ENCODE measurements around the gene ANKS6.

ANKS6 gene

DNA sequence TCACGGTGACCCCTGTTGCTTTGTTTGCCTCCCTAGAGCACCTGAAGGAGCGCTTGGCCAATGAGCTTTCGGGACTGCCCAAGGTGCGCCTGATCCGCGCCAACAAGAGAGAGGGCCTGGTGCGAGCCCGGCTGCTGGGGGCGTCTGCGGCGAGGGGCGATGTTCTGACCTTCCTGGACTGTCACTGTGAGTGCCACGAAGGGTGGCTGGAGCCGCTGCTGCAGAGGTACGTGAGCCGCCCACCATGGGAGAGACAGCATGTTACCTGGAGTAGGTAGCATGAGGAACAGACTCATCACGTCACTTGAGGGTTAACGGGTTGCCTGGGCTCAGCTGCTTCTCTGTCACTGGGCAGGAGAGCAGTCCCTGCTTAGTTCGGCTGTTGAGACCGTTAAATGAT, 30.4 kb upstream of the ANKS6 start:
- no peaks in the 10 kb centered on the region for H3K4me1 Mint-ChIP-seq (ENCODE audit: low read depth)
- H3K27me3 Mint-ChIP-seq = no peaks in the 10 kb centered on the region
- H3K36me3 Mint-ChIP-seq (ENCODE audit: low read depth) = peaks cover 27% of the 10 kb centered on the region
- no peaks in the 10 kb centered on the region for H3K9me3 Mint-ChIP-seq
- H3K27ac Mint-ChIP-seq = no peak overlapping the region
- no peak overlapping the region for H3K4me3 Mint-ChIP-seq
- DNase-seq = no peak

DNA sequence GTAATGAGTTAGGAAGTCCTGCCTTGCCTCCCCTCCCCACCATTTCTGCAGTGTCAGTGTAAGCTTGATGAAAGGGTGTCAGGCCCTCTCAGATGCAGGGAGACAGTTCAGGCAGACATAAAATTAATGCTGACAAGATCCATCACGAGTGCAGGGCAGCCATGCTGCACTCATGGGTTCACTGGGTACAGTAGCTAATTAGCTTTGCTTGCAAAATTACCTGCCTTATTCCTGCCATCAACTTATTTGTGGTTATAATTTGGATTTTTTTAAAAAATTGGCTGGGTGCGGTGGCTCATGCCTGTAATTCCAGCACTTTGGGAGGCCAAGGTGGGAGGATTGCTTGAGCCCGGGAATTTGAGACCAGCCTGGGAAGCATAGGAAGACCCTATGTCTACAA, 29.1 kb upstream of the ANKS6 start:
- H3K27me3 Mint-ChIP-seq = no peaks in the 10 kb centered on the region
- H3K36me3 Mint-ChIP-seq (ENCODE audit: low read depth) = peaks cover 22% of the 10 kb centered on the region
- no peaks in the 10 kb centered on the region for H3K4me1 Mint-ChIP-seq (ENCODE audit: low read depth)
- H3K27ac Mint-ChIP-seq = no peak overlapping the region
- H3K9me3 Mint-ChIP-seq = no peaks in the 10 kb centered on the region
- DNase-seq = no peak
- no peak overlapping the region for H3K4me3 Mint-ChIP-seq

DNA sequence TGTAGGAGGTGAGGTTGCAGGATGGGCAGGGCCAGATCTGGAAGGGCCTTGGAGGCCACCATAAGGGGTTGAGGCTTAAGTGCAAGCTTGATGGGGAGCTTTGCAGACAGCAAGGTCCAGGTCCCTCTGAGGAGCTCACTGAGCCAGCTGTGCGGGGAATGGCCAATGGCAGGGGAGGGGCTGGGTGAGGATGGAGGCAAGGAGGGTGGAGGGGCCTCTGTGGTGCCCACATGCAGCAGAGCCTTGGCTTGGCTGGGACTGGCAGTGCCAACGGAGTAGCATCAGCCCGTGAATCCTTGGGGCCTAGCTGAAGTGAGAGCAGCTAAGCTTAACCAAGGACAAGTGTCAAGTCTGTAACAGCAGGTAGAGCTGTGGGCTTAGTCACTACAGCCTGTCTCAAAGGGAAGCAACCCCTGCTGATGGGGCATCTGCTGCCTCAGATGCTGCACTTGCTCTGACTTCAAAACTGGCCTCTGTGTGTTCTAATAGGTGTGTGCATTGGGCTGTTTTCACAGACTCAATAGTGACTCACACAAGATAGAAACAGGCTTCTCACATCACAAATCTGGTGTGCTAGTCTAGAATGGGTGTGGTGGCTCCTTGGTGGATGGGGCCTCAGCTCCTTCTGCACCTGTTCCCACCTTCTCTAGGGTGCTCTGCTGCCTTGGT, 27.4 kb upstream of the ANKS6 start:
- Mint-ChIP-seq H3K36me3 (ENCODE audit: low read depth) (peaks cover 19% of the 10 kb centered on the region), H3K4me3 (no peak overlapping the region), H3K27me3 (no peaks in the 10 kb centered on the region), H3K27ac (no peak overlapping the region), H3K4me1 (ENCODE audit: low read depth) (no peaks in the 10 kb centered on the region), H3K9me3 (peaks cover 1% of the 10 kb centered on the region)
- no peak for DNase-seq

DNA sequence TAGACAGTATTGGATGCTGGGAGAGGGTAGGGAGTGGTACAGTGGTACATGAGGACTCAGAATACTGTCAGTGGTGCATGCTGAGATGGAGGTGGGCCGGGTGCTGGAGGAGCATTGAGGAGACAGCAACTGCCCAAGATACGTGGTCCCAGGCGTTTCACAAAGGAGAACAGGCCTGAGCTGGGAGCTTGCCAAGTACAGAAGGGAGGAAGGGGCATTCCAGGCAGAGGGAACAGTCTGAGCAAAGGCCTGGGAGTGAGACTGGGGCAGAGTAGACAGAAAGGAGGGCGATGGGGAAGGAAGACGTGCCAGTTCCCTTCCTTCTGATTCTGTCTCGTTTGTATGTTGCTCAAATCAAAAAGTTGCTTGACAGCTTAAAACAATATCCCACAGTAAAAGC, 26.3 kb upstream of the ANKS6 start:
- Mint-ChIP-seq H3K36me3 (ENCODE audit: low read depth) (peaks cover 17% of the 10 kb centered on the region), H3K27ac (no peak overlapping the region), H3K4me3 (no peak overlapping the region), H3K4me1 (ENCODE audit: low read depth) (no peaks in the 10 kb centered on the region), H3K27me3 (no peaks in the 10 kb centered on the region), H3K9me3 (peaks cover 6% of the 10 kb centered on the region)
- no peak for DNase-seq

DNA sequence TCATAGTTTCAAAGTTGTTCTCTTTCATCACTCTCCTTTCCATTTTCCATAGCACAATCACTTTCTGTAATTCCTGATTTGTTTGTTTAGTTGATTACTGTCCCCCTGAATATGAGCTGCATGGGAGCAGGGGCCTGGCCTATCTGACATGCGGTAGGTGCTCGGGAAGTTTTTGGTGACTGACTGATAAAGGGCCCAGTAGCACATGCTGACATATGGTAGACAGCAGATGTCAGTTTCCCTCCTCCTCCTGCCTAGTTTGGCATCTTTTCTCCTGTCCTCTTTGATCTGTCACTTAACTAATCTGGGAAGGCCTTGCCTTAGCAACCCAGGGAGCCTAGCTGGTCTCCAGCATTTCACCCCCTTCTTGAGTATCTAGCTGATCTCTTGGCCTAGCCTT, 25.5 kb upstream of the ANKS6 start:
- no peak overlapping the region for H3K4me3 Mint-ChIP-seq

DNA sequence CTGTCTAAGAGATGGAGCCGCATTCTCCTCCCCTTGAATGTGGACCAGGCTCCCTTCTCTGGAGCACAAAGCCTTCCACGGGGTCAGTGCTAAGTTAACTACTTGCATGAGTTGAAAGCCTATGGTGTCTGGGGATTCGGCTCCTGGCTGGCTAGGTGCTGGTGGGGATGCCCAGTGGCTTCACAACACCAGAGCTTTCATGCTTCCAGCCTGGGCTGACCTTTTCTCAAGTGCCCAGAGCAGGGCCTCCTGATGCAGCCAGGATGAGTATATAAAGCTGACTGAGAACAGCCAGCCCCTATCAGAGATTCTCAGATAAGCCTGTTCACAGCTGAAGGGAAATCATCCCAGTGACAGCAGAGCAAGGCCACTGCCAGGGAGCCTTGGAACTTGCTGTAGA, 22.9 kb upstream of the ANKS6 start:
- Mint-ChIP-seq H3K4me3 (no peak overlapping the region), H3K36me3 (ENCODE audit: low read depth) (peaks cover 8% of the 10 kb centered on the region), H3K27me3 (no peaks in the 10 kb centered on the region), H3K27ac (no peak overlapping the region), H3K4me1 (ENCODE audit: low read depth) (no peaks in the 10 kb centered on the region), H3K9me3 (peaks cover 6% of the 10 kb centered on the region)
- no peak for DNase-seq

More for the DNA sequence above, 25.5 kb upstream of the ANKS6 start:
- H3K27me3 Mint-ChIP-seq = no peaks in the 10 kb centered on the region
- peaks cover 6% of the 10 kb centered on the region for H3K9me3 Mint-ChIP-seq
- no peak overlapping the region for H3K27ac Mint-ChIP-seq
- H3K4me1 Mint-ChIP-seq (ENCODE audit: low read depth) = no peaks in the 10 kb centered on the region
- DNase-seq = no peak
- H3K36me3 Mint-ChIP-seq (ENCODE audit: low read depth) = peaks cover 10% of the 10 kb centered on the region

DNA sequence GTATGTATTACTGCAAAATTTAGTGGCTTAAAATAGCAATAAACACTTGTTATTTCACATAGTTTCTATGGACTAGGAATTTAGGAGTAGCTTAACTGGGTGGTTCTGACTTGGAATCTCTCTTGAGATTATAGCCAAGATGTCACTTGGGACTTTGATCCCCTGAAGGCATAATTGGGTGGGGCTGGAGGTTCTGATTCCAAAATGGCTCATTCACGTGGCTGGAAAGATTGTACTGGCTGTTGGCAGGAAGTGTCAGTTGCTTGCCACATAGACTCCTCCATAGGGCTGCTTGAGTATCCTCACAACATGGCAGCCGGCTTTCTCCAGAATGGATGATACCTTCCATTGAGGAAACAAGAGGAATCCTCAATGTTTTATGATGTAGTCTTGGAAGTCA, 22.4 kb upstream of the ANKS6 start:
- H3K27me3 Mint-ChIP-seq = no peaks in the 10 kb centered on the region
- H3K4me3 Mint-ChIP-seq = no peak overlapping the region
- no peaks in the 10 kb centered on the region for H3K4me1 Mint-ChIP-seq (ENCODE audit: low read depth)
- no peak for DNase-seq
- no peak overlapping the region for H3K27ac Mint-ChIP-seq
- H3K9me3 Mint-ChIP-seq = peaks cover 6% of the 10 kb centered on the region
- H3K36me3 Mint-ChIP-seq (ENCODE audit: low read depth) = peaks cover 11% of the 10 kb centered on the region

DNA sequence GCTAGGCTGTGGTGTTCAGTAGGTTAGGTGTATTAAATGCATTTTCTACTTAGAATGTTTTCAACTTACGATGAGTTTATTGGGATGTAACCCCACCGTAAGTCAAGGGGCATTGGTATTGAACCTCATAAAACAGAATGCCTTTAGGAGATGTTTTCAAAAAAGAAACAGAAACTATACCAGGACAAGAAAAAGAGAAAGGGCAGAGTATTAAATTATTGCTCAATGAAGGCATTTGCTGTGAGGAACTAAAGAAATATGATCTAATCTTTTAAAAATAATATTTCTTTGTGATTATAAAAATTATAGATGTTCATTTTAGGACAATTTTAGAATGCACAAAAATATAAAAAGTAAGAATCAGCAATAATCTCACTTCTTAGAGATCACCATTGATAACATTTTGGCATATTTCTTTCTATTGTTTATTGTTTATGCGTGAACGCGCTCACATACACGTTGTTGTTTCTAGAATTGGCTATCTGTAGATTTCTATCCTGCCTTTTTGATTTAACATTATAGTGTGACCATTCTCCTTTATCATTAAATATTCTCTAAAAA, 19.1 kb upstream of the ANKS6 start:
- H3K36me3 Mint-ChIP-seq (ENCODE audit: low read depth) = peaks cover 22% of the 10 kb centered on the region
- no peak overlapping the region for H3K27ac Mint-ChIP-seq
- H3K4me3 Mint-ChIP-seq = no peak overlapping the region

DNA sequence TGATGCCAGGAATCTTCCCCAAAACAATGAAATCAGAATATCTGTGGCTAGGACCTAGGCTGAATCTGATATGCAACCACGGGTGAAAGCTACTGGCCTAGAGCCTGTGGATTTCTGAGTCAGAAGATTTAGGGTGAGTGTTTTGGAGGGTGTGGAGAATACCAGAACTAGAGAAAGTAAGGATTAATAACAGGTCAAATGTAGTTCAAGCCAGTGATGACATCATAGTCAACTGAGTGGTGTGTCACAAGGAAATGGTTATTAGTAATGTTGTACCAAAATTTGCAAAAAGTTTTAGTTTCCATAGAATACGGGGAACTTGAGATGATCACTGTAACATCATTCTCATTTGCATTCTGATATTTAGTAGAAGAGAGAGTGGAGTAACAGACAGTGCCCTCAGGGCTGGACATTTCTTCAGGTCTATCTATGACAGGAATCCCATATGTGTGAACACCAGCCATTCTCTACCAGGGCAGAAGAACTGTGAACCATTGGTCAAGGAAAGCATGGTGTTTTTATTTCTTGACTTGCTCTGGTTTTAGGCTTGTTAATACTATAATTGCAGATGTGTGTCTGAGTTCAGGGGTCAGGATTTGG, 14.8 kb upstream of the ANKS6 start:
- no peak for DNase-seq
- Mint-ChIP-seq H3K27me3 (peaks cover 3% of the 10 kb centered on the region), H3K36me3 (ENCODE audit: low read depth) (peaks cover 15% of the 10 kb centered on the region), H3K4me1 (ENCODE audit: low read depth) (peaks cover 40% of the 10 kb centered on the region), H3K9me3 (no peaks in the 10 kb centered on the region), H3K27ac (peak overlapping the region; percentile 32), H3K4me3 (no peak overlapping the region)

More for the DNA sequence above, 19.1 kb upstream of the ANKS6 start:
- DNase-seq = no peak
- peaks cover 11% of the 10 kb centered on the region for H3K4me1 Mint-ChIP-seq (ENCODE audit: low read depth)
- no peaks in the 10 kb centered on the region for H3K27me3 Mint-ChIP-seq
- H3K9me3 Mint-ChIP-seq = peaks cover 6% of the 10 kb centered on the region

DNA sequence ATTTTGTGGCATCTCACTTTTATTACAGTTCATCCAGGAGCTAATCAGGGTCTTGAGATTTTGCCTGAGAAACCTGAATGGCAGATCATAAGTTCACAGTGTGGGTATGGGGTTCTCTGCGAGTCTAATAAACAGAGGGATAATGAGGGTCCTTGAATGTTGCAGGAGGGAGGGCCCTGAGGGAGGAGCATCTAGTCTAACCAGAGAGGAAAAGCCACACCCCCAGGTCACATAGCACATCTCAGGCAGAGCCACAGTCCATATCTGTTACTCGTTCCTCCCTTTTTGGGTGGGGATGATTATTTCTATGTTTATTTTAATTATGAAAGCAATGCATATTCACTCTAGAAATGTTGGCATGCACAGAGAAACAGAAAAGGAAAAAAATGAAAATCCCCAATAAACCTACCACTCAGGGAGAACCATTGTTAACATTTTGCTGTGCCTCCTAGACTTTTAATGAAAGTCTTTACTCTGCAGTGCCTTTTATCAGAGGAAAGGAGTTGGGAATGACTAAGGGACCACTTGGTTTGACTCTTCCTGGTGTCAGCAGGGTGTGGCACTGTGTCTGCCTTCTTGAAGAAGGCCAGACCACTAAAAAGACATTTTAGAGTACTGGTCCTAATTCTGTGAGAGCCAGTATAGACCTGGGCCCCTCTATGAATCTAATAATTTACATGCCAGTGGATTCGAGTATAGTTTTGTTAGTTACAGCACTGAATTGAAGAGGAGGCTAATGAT, 13.9 kb upstream of the ANKS6 start:
- H3K9me3 Mint-ChIP-seq = no peaks in the 10 kb centered on the region
- H3K4me1 Mint-ChIP-seq (ENCODE audit: low read depth) = peaks cover 40% of the 10 kb centered on the region
- H3K27me3 Mint-ChIP-seq = peaks cover 4% of the 10 kb centered on the region
- H3K4me3 Mint-ChIP-seq = no peak overlapping the region
- no peak overlapping the region for H3K27ac Mint-ChIP-seq
- peaks cover 15% of the 10 kb centered on the region for H3K36me3 Mint-ChIP-seq (ENCODE audit: low read depth)
- DNase-seq = no peak

DNA sequence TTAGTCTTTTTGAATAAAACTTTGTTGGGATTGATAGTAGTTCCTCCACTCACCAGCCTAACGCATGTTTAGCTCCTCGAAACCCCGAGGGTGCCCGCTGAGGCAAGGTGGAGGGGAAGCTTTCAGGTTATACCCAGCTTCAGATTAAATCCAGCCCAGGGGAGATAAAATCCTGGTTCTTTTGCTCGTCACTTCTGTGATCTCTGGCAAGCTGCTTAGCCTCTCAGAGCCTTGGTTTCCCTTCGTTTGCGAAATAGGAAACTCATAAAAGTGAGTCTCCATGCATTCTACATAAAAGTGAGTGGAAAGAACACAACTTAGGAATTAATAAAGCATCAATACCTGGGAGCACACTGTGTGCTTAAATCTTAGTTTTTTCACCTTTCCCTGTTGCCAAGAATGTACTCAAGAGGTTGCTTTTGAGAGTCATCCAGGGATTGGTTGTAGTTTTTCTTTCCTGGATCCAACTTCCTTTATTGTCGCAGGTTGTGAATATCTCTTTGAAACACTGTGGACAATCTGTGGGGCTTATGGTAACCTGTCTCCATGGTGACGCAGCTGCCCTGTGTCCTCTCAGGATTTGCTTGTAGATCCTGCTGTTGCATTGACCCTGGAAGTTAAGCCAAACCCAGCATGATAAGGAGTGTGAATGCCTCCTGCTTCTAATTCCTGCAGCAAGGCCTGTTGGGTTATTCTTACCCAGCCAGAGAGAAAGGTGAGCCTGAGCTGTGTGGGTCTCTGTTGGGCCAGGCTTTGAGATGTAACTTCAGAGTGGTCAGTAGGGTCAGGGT, 13.2 kb upstream of the ANKS6 start:
- Mint-ChIP-seq H3K36me3 (ENCODE audit: low read depth) (peaks cover 15% of the 10 kb centered on the region), H3K4me3 (peak overlapping the region; percentile 83), H3K4me1 (ENCODE audit: low read depth) (peaks cover 40% of the 10 kb centered on the region), H3K27ac (no peak overlapping the region), H3K9me3 (no peaks in the 10 kb centered on the region), H3K27me3 (peaks cover 5% of the 10 kb centered on the region)
- DNase-seq = no peak

DNA sequence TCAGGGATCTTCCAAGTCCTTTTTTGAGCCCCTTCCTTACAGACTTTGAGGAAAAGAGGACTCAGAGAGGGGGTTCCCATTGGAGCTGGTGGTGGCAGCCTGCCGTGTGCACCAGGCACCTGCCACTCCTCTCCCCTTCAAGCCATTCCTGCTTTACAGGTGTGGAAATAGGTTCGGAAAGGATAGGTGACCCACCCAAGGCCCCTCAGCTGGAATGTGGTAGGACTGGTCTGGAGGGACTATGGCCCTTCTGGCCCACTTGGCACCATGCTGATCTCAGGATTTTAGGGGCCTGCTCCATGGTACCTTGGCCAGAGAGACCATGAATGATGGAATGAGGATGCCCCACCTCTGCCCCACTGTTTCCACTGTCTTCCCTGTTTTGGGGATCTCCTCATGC, 12.5 kb upstream of the ANKS6 start:
- Mint-ChIP-seq H3K36me3 (ENCODE audit: low read depth) (peaks cover 11% of the 10 kb centered on the region), H3K27me3 (peaks cover 5% of the 10 kb centered on the region), H3K4me3 (peak overlapping the region; percentile 83), H3K27ac (no peak overlapping the region), H3K9me3 (no peaks in the 10 kb centered on the region), H3K4me1 (ENCODE audit: low read depth) (peaks cover 40% of the 10 kb centered on the region)
- DNase-seq = no peak

DNA sequence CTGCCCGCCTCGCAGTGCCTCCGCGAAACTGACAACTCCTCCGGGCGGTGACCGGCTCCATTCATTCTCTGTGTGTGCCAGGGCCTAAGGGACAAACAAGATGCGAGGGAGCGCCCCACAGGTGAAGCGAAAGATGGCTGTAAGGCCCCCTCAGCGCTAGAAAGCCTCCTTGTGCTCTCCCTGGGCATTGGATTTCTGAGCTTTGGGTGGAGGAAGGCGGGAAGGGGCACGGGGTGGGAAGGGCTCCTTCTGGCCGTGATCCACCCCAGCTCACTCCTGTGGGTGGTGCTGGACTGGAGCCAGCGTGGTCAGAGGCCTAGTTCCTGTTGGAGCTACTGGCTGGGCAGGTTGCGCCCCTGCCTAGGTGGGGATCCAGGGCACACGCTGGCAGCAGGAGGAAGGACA, 12.1 kb upstream of the ANKS6 start:
- H3K9me3 Mint-ChIP-seq = no peaks in the 10 kb centered on the region
- H3K36me3 Mint-ChIP-seq (ENCODE audit: low read depth) = peaks cover 11% of the 10 kb centered on the region
- peaks cover 40% of the 10 kb centered on the region for H3K4me1 Mint-ChIP-seq (ENCODE audit: low read depth)
- H3K27me3 Mint-ChIP-seq = peaks cover 6% of the 10 kb centered on the region
- H3K4me3 Mint-ChIP-seq = peak overlapping the region; percentile 83
- DNase-seq = no peak
- peak overlapping the region; percentile 41 for H3K27ac Mint-ChIP-seq

DNA sequence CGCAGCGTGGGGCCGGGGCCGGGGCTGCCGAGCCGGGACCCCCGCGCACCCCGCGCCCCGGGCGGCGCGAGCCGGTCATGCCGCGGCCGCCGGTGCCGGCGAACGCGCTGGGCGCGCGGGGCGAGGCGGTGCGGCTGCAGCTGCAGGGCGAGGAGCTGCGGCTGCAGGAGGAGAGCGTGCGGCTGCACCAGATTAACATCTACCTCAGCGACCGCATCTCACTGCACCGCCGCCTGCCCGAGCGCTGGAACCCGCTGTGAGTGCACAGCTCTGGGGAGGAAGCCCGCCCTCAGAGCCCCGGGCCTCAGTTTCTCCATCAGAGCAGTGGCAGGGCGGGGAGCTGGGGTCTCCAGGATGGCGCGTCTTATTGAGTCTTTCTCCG, 11.4 kb upstream of the ANKS6 start:
- DNase-seq = peak; percentile 64
- Mint-ChIP-seq H3K27me3 (peaks cover 9% of the 10 kb centered on the region), H3K36me3 (ENCODE audit: low read depth) (peaks cover 8% of the 10 kb centered on the region), H3K27ac (peak overlapping the region; percentile 41), H3K9me3 (no peaks in the 10 kb centered on the region), H3K4me3 (peak overlapping the region; percentile 83), H3K4me1 (ENCODE audit: low read depth) (peaks cover 40% of the 10 kb centered on the region)
